K562 treated with DMSO at 1 percent for 4 hours (cell line): ENCODE data around the gene AMY1B. TPM values are rescaled to one million over a fixed set of nuclear protein-coding genes. Genes with fewer than 3 reads are reported as not detected.

Source experiments
- total RNA-seq: library from RNA; unstranded; fragments of 300-600 nt; gene quantifications from 2 replicates; pipeline ENCODE4 v1.2.3, GENCODE V29; 2022; ENCODE audit not compliant: insufficient read depth

Gene AMY1B
- total RNA-seq, result not detected in 2 replicates

GRCh38 chr1:103696110-103696509, at the start of gene AMY1B:
AMY1B (minus strand) TSS chr1:103696210; CDS start chr1:103695639, 571 bp downstream.

GRCh38 chr1:103655460-103655859, 40.5 kb downstream of the AMY1B start, which contains the start of gene AMY1A:
AMY1A (plus strand) TSS chr1:103655760; CDS start chr1:103656331, 571 bp downstream.

Other genes starting within 250 kb of the AMY1B start
- gene RNPC3, start 170.5 kb downstream of the AMY1B start, total RNA-seq, result 6.1 and 8.7 TPM in 2 replicates
- gene AMY2B, start 124.6 kb downstream of the AMY1B start, total RNA-seq, result 0.46 and 3.1 TPM in 2 replicates
- gene AMY2A, start 78.8 kb downstream of the AMY1B start, total RNA-seq, result not detected in 2 replicates
- not detected in 2 replicates for gene AMY1A, start 40.5 kb downstream of the AMY1B start, total RNA-seq
- gene AMY1C, start 53.7 kb upstream of the AMY1B start, total RNA-seq, result not detected in 2 replicates